B cell (primary cell): Measurements from ENCODE around the gene SLU7.

Experiments
- CTCF ChIP-seq: fragments of 200-600 bp; IDR thresholded peaks from one replicate; pipeline ENCODE4 v1.8.0; 2022; ENCODE audit warnings: antibody characterized with exemption, mild to moderate bottlenecking
- EZH2 ChIP-seq: IDR thresholded peaks from 2 replicates; pipeline ENCODE4 v1.6.1; 2012; ENCODE audit warnings: borderline replicate concordance, low read depth, mild to moderate bottlenecking, moderate library complexity, low read length; ENCODE audit not compliant: insufficient read depth, poor library complexity, severe bottlenecking

GRCh38 chr5:160360310-160360709 is 58.6 kb downstream of the SLU7 start:
- no peak for TF ChIP-seq CTCF
- no peak for TF ChIP-seq EZH2
